Measurements from ENCODE around the gene ERMARD.

The ERMARD gene

DNA sequence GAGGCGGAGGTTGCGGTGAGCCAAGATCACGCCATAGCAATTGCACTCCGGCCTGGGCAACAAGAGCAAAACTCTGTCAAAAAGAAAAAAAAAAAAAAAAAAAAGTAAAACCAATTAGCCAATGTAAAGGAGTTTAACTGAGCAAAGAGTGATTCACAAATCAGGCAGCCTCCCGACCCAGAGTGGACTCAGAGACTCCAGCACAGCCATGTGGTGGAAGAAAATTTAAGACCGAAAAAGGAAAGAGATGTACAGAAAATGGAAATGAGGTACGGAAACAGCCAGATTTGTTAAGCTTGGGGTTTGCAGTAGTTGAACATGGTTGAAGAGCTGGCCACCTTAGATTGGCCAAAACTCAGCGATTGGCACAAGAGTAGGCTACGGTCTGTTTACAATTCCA is 51.4 kb downstream of the ERMARD start:
- DNase-seq (ENCODE audit: low read depth) = no peak

- no peak for DNase-seq (ENCODE audit: low read depth)
Observed at GRCh38 chr6:169803271-169803811, 51.9 kb downstream of the ERMARD start.

GRCh38 chr6:169803816-169804340 is 52.5 kb downstream of the ERMARD start:
- no peak for DNase-seq (ENCODE audit: low read depth)

DNA sequence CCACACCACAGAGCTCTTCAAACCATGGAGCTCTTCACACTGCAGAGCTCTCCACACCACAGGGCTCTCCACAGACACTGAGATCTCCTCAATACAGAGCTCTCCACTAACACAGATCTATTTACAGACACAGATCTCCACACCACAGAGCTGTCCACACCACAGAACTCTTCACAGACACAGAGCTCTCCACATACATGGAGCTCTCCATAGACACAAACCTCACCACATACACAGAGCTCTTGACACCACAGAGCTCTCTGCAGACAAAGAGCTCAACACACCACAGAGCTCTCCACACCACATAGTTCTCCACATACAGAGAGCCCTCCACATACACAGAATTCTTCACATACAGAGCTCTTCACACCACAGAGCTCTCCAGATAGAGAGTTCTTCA is 53.0 kb downstream of the ERMARD start:
- DNase-seq (ENCODE audit: low read depth) = no peak

DNA sequence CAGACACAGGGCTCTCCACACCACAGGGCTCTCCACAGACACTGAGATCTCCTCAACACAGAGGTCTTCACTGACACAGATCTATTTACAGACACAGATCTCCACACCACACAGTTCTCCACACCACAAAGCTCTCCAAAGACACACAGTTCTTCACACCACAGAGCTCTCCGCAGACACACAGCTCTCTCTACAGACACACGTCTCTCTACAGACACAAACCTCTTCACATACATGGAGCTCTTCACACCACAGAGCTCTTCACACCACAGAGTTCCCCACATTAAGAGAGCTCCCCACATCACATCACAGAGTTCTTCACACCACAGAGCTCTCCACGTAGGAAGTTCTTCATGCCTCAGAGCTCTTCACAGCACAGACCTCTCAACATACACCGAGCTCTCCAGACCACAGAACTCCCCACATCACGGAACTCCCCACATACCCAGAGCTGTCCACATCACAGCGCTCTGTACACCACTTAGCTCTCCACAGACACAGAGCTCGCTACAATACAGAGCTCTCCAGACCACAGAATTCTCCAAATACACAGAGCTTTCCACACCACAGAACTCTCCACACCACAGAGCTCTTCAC is 53.9 kb downstream of the ERMARD start:
- DNase-seq (ENCODE audit: low read depth) = no peak

GRCh38 chr6:169806701-169807100 is 55.3 kb downstream of the ERMARD start:
- no peak for DNase-seq (ENCODE audit: low read depth)

GRCh38 chr6:169807229-169807628 is 55.8 kb downstream of the ERMARD start:
- no peak for DNase-seq (ENCODE audit: low read depth)

GRCh38 chr6:169807699-169808607 is 56.5 kb downstream of the ERMARD start:
- no peak for DNase-seq (ENCODE audit: low read depth)

GRCh38 chr6:169808608-169808967 is 57.2 kb downstream of the ERMARD start:
- DNase-seq (ENCODE audit: low read depth) = no peak

GRCh38 chr6:169809386-169809785 is 58.0 kb downstream of the ERMARD start:
- no peak for DNase-seq (ENCODE audit: low read depth)

- DNase-seq (ENCODE audit: low read depth) = no peak
Observed at GRCh38 chr6:169810066-169810989, 58.9 kb downstream of the ERMARD start.

GRCh38 chr6:169811072-169811471 is 59.6 kb downstream of the ERMARD start:
- no peak for DNase-seq (ENCODE audit: low read depth)

DNA sequence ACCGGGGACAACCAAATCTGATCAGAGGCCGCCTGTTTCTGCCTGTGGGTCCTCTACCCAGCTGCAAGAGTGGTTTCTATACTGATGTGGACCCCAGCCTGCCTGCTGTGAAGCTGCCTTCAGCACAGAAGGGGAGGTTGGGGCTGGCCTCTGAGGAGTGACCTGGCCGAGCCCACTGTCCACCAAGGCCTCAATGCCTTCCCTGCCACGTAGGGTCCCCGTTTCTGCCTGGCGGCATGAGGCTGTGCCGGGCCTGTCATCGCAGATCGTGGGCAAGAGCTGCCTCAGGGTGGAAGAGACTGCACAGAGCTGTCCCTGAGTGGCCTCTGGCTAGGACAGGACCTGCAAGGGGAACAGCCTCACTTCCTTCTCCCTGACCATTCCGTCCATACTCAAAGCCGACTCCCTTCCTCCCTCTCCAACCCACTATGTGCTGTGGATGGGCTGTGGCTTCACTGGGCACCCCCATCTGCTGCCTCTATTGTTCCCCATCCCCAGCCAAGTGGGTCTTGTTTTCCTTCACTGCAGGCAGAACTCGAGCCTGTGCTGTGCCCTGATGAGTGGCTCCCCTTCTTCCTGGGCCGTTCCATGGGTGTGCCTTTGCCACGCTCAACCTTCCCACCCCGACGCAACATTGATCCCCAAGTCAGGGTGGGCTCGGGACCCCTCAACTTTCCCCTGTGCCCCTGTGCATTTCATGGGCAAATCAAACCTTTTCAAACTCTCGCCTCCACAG is 60.3 kb downstream of the ERMARD start:
- no peak for DNase-seq (ENCODE audit: low read depth)

GRCh38 chr6:169812257-169812644 is 60.8 kb downstream of the ERMARD start:
- no peak for DNase-seq (ENCODE audit: low read depth)

- DNase-seq (ENCODE audit: low read depth) = no peak
Observed at GRCh38 chr6:169813969-169814368, 62.5 kb downstream of the ERMARD start.

GRCh38 chr6:169816054-169816453 is 64.6 kb downstream of the ERMARD start:
- DNase-seq (ENCODE audit: low read depth) = no peak

GRCh38 chr6:169816975-169817374 is 65.6 kb downstream of the ERMARD start:
- DNase-seq (ENCODE audit: low read depth) = no peak

DNA sequence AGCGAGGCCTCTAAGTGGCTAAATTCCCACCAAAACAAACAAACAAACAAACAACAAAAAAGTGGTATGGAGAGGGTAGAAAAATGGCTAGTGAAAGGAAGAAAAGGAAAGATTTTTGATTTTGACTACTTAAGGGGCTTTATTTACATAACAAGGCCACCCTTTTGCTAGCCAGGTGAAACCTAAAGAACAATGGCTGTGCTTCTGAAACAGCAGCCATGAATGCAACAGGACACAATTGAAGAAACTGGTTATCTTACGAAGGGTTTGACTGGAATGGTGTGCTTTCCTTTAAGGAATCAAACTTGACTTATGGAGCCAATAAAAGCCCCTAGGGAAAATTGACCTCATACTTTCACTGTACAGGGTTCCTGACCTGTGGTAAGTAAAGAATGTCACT is 68.9 kb downstream of the ERMARD start:
- DNase-seq (ENCODE audit: low read depth) = no peak

- DNase-seq (ENCODE audit: low read depth) = no peak
Observed at GRCh38 chr6:169824021-169824420, 72.6 kb downstream of the ERMARD start.

- DNase-seq (ENCODE audit: low read depth) = no peak
Observed at GRCh38 chr6:169824848-169825557, 73.6 kb downstream of the ERMARD start.
